ENCODE data around the gene SEC24D. TPM values are rescaled to one million over a fixed set of nuclear protein-coding genes. Genes with fewer than 3 reads are reported as not detected.

The SEC24D gene
- total RNA-seq, 1 experiment from 2014 or later = 32.0 TPM

DNA sequence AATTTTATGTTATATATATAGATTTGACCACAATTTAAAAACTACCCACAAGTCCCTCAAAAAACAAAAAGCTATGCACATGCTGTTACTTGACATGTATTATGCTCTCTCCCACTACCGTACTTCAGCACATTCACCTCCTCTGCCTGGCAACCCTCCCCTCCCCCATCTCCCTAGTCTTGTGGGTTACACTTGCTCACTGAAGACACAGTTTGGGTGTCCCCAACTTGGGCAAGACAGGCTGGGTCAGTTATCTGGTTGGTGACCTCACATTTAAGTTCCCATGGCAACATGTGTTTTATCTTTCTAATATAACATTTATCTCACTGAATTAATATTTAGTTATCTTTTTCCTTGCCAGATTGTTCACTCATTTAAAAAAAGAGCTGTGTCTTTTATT lies 32.7 kb downstream of the SEC24D start:
- POLR2A ChIA-PET = no interaction called here

DNA sequence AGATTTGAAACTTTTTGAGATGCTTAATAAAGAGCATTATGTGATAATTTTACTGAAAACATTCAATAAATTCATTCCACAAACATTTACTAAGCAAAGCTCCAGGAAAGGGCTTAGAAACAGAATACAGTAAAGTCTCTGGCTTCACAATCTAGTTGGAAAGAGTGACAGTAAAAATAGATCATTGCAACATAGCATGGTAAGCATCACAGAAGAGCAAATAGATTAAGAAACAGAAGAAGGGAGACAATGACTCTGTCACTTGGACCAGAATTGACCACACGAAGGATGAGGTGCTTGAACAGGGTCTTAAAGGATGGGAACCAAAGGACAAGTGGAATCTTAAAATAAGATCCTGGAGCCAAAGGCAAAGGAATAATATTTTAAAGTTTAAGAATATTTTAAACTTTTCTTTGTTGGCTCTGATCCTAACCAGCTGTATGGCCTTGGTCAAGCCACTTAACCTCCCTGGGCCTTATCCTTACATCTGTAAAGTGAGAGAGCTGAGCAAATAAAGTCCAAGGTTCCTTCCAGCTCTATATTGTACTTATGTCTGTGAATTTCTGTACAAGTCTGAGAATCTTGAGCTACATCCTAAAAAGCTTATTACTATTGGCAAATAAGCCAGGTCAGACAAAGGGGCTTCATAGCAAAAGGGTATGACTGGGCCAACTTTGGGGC lies 33.9 kb downstream of the SEC24D start:
- intact Hi-C loops (cut with micrococcal nuclease; ENCODE audit: unreplicated experiment) = loop anchor here (2.0 kb wide), 1 partner anchor 83 kb away; no protein-coding TSS in a partner anchor
- H3K9me3 ChIP-seq = no peaks in the 10 kb centered on the region
- Mint-ChIP-seq H3K27me3 (ENCODE audit: insufficient read depth, unreplicated experiment) (no peaks in the 10 kb centered on the region), H3K4me1 (ENCODE audit: low read depth, unreplicated experiment) (no peaks in the 10 kb centered on the region), H3K36me3 (ENCODE audit: insufficient read depth, unreplicated experiment) (peaks cover 27% of the 10 kb centered on the region), H3K27ac (ENCODE audit: unreplicated experiment) (no peak overlapping the region), H3K4me3 (ENCODE audit: unreplicated experiment) (no peak overlapping the region), H3K9me3 (ENCODE audit: unreplicated experiment) (no peaks in the 10 kb centered on the region)
- no TSS peak for BruUV-seq (replicated peaks)
- H3K36me3 ChIP-seq (ENCODE audit: control insufficient read depth, insufficient read depth, low read length) = no peaks in the 10 kb centered on the region
- CTCF ChIA-PET = no interaction called here
- H3K4me3 ChIP-seq (ENCODE audit: low read depth, low read length) = no peak overlapping the region
- no peak for DNase-seq
- POLR2A ChIA-PET = no interaction called here
- no peaks in the 10 kb centered on the region for H3K27me3 ChIP-seq (replicated peaks; ENCODE audit: control insufficient read depth, insufficient read depth, low read length)
- H3K4me1 ChIP-seq = no peaks in the 10 kb centered on the region
- TF ChIP-seq, protein P1, sequence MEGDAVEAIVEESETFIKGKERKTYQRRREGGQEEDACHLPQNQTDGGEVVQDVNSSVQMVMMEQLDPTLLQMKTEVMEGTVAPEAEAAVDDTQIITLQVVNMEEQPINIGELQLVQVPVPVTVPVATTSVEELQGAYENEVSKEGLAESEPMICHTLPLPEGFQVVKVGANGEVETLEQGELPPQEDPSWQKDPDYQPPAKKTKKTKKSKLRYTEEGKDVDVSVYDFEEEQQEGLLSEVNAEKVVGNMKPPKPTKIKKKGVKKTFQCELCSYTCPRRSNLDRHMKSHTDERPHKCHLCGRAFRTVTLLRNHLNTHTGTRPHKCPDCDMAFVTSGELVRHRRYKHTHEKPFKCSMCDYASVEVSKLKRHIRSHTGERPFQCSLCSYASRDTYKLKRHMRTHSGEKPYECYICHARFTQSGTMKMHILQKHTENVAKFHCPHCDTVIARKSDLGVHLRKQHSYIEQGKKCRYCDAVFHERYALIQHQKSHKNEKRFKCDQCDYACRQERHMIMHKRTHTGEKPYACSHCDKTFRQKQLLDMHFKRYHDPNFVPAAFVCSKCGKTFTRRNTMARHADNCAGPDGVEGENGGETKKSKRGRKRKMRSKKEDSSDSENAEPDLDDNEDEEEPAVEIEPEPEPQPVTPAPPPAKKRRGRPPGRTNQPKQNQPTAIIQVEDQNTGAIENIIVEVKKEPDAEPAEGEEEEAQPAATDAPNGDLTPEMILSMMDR (IDR thresholded peaks at IDR 0.05; ENCODE audit: insufficient read depth in 1 of 2, low read depth in 1 of 2, low read length in 1 of 2, severe bottlenecking in 1 of 2, unreplicated experiment in 1 of 2) = no peak

More for the DNA sequence above, 32.7 kb downstream of the SEC24D start:
- Mint-ChIP-seq H3K4me1 (ENCODE audit: low read depth, unreplicated experiment) (no peaks in the 10 kb centered on the region), H3K27ac (ENCODE audit: unreplicated experiment) (no peak overlapping the region), H3K27me3 (ENCODE audit: insufficient read depth, unreplicated experiment) (no peaks in the 10 kb centered on the region), H3K4me3 (ENCODE audit: unreplicated experiment) (no peak overlapping the region), H3K36me3 (ENCODE audit: insufficient read depth, unreplicated experiment) (peaks cover 27% of the 10 kb centered on the region), H3K9me3 (ENCODE audit: unreplicated experiment) (no peaks in the 10 kb centered on the region)
- DNase-seq = no peak
- TF ChIP-seq, protein P1 (IDR thresholded peaks at IDR 0.05; ENCODE audit: insufficient read depth in 1 of 2, low read depth in 1 of 2, low read length in 1 of 2, severe bottlenecking in 1 of 2, unreplicated experiment in 1 of 2) = no peak
- H3K4me3 ChIP-seq (ENCODE audit: low read depth, low read length) = no peak overlapping the region
- H3K27me3 ChIP-seq (replicated peaks; ENCODE audit: control insufficient read depth, insufficient read depth, low read length) = no peaks in the 10 kb centered on the region
- no TSS peak for BruUV-seq (replicated peaks)
- no peaks in the 10 kb centered on the region for H3K4me1 ChIP-seq
- CTCF ChIA-PET = no interaction called here
- intact Hi-C loops (cut with micrococcal nuclease; ENCODE audit: unreplicated experiment) = no loop called here
- H3K9me3 ChIP-seq = no peaks in the 10 kb centered on the region
- no peaks in the 10 kb centered on the region for H3K36me3 ChIP-seq (ENCODE audit: control insufficient read depth, insufficient read depth, low read length)

- no peak overlapping the region for H3K27ac Mint-ChIP-seq (ENCODE audit: unreplicated experiment)
These were observed 36.5 kb downstream of the SEC24D start for GRCh38 chr4:118799231-118799942.

More at GRCh38 chr4:118799231-118799942, 36.5 kb downstream of the SEC24D start:
- Mint-ChIP-seq H3K4me1 (ENCODE audit: low read depth, unreplicated experiment) (no peaks in the 10 kb centered on the region), H3K36me3 (ENCODE audit: insufficient read depth, unreplicated experiment) (peaks cover 36% of the 10 kb centered on the region), H3K9me3 (ENCODE audit: unreplicated experiment) (no peaks in the 10 kb centered on the region), H3K4me3 (ENCODE audit: unreplicated experiment) (no peak overlapping the region), H3K27me3 (ENCODE audit: insufficient read depth, unreplicated experiment) (no peaks in the 10 kb centered on the region)
- H3K27me3 ChIP-seq (replicated peaks; ENCODE audit: control insufficient read depth, insufficient read depth, low read length) = no peaks in the 10 kb centered on the region
- POLR2A ChIA-PET = no interaction called here
- no TSS peak for BruUV-seq (replicated peaks)
- TF ChIP-seq, protein P1 (IDR thresholded peaks at IDR 0.05; ENCODE audit: insufficient read depth in 1 of 2, low read depth in 1 of 2, low read length in 1 of 2, severe bottlenecking in 1 of 2, unreplicated experiment in 1 of 2) = no peak
- intact Hi-C loops (cut with micrococcal nuclease; ENCODE audit: unreplicated experiment) = no loop called here
- H3K4me3 ChIP-seq (ENCODE audit: low read depth, low read length) = no peak overlapping the region
- DNase-seq = no peak
- no peaks in the 10 kb centered on the region for H3K9me3 ChIP-seq
- CTCF ChIA-PET = no interaction called here
- H3K36me3 ChIP-seq (ENCODE audit: control insufficient read depth, insufficient read depth, low read length) = no peaks in the 10 kb centered on the region
- H3K4me1 ChIP-seq = no peaks in the 10 kb centered on the region
